Adrenal gland (tissue), 12 donors: Measurements from ENCODE around the gene BGN. TPM values are rescaled to one million over a fixed set of nuclear protein-coding genes. Genes with fewer than 3 reads are reported as not detected.

ENCODE experiments used
- DNase-seq, 7 donors: peaks; one replicate each; pipeline ENCODE4 v3.0.0-alpha.2; 2019 to 2020
- H3K27ac ChIP-seq, 5 donors: fragments of 200-600 bp; sonication (generic) in 4 of 5; 1 replicate in 3 of 5; 2 replicates in 2 of 5; pipeline versions ENCODE4 v1.5.1 to v1.8.0; 2016 to 2020; ENCODE audit warnings: mild to moderate bottlenecking in 1 of 5
- H3K27me3 ChIP-seq: fragments of 200-600 bp; 2 replicates; pipeline ENCODE4 v1.8.0; 2021
- H3K36me3 ChIP-seq, 2 donors: fragments of 200-600 bp; replicated peaks in 1 of 2; 1 replicate in 1 of 2; 2 replicates in 1 of 2; pipeline versions ENCODE4 v1.5.1 to v1.8.0; 2018 to 2022
- H3K4me1 ChIP-seq, 2 donors: fragments of 200-600 bp; replicated peaks in 1 of 2; 1 replicate in 1 of 2; 2 replicates in 1 of 2; pipeline versions ENCODE4 v1.5.1 to v1.8.0; 2018 to 2021
- H3K4me3 ChIP-seq, 4 donors: fragments of 200-600 bp; sonication (generic) in 3 of 4; one replicate each; pipeline ENCODE4 v1.5.1; 2016 to 2018
- H3K9me3 ChIP-seq, 3 donors: fragments of 200-600 bp; sonication (generic) in 1 of 3; replicated peaks in 1 of 3; 1 replicate in 2 of 3; 2 replicates in 1 of 3; pipeline versions ENCODE4 v1.5.1 to v1.8.0; 2016 to 2021
- POLR2A ChIP-seq, 2 donors: fragments of 450-650 bp; IDR thresholded peaks; one replicate each; pipeline ENCODE4 v1.6.1; 2017; ENCODE audit warnings: antibody characterized with exemption in 2 of 2, mild to moderate bottlenecking in 2 of 2, moderate library complexity in 1 of 2
- WGBS, 4 donors: extraction: QIAGEN DNeasy Blood & Tissue Kit in 2 of 4; methylation state at CpG; one replicate each; pipeline versions ENCODE4 v1.1.5 to v1.1.7; 2013 to 2017; 5-methylcytosine and 5-hydroxymethylcytosine counted together
- intact Hi-C, 2 donors: fragments of 100-400 bp; cut with DNase I; formaldehyde crosslinking; loops; one replicate each; pipeline versions ENCODE4 v1.14.1 to v1.15.0; 2022 to 2023
- polyA plus RNA-seq, 3 donors: library from polyadenylated mRNA; stranded (reverse); fragments of 200-250 nt in 2 of 3; fragments of 350-450 nt in 1 of 3; fragmentation: Illumina TruSeq in 1 of 3; extraction: RNeasy Lipid Tissue Mini Kit (QIAGEN cat#74804) in 1 of 3; gene quantifications; one replicate each; pipeline ENCODE4 v1.2.3, GENCODE V29; 2013 to 2014
- total RNA-seq, 9 donors: library from RNA; depleted of rRNA in 4 of 9; stranded (reverse); fragments of >200 nt in 4 of 9; fragments of 120-200 nt in 1 of 9; fragmentation: NEBNext Ultra II Directional in 1 of 9; extraction: Animal tissue kit (Norgen Biotek cat#: 25700) in 1 of 9; gene quantifications; one replicate each; pipeline versions ENCODE4 v1.1.0 to v1.2.4, GENCODE V29; 2013 to 2023
- TF ChIP-seq, protein P1 (sequence below), 6 experiments: fragments of 450-650 bp in 4 of 6; fragments of 200-600 bp in 2 of 6; sonication (generic) in 1 of 6; IDR thresholded peaks; 1 replicate in 5 of 6; 2 replicates in 1 of 6; pipeline versions ENCODE4 v1.5.1 to v1.8.0; 2016 to 2021; ENCODE audit warnings: antibody characterized with exemption in 6 of 6, mild to moderate bottlenecking in 2 of 6, moderate library complexity in 1 of 6
- donor health status: healthy with polysubstance abuse.
- donor health status: Bipolar disorder and iron deficiency.
- donor health status: DM: yes; HTN: yes; CAD: no.
- donor health status: DM: no; HTN: no; CAD: no.
- donor health status: DM: no; HTN: no; CAD: no.
- donor health status: DM: yes; HTN: yes; CAD: no.

Gene BGN
- total and polyA plus RNA-seq, 12 donors, result 18.9 to 598 (median 247) TPM

DNA sequence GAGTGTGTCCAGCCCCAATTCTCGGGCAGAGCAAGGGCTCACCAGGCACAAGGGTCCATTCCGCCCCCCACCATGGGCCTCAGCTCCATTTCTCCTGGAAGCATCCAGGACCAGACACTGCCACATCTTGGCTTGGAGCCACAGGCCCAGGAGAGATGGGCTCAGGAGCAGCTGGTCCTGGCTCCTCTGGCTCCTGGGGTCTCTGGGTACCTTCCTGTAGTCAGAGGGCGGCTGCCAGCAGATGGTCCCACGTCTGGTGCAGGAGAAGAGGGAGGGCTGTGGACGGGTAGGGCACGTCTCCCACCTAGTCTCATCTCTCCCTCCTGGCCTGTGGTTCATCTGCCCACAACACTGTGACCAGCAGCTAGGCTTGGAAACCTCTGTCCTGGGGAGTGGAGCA lies 30.7 kb downstream of the BGN start:
- WGBS, 4 donors, result 73 to 94% (median 90%) methylated on average over 6 of the region's 6 CpGs; no CpG with 5 or more reads in 1 of the 4 donors

DNA sequence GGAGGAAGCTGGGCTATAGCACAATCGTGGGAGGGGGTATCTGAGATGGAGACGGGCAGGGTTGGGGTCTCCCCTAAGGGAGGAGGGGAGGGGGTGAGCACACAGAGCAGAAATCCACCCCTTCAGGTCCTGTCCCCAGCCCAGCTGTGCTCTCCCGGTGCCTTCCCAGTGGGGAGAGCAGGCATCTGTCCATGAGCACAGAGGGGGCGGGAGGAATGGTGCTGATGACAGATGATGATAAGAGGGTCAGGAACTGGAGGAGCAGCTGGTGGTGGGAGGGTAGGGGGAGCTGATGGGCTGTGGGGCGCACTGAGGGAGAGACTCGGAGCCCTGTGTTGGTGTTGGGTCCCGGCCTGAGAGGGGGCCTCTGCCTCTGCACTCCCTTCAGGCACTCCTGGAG lies 31.3 kb downstream of the BGN start:
- no peak overlapping the region for H3K27ac ChIP-seq
- 55 to 83% (median 79%) methylated on average over 3 to 7 of the region's 7 CpGs for WGBS, 4 donors
- H3K36me3 ChIP-seq, result no peaks in the 10 kb centered on the region
- intact Hi-C loops, result no loop called here
- peaks cover 24% of the 10 kb centered on the region for H3K27me3 ChIP-seq
- H3K4me3 ChIP-seq, result no peak overlapping the region
- H3K9me3 ChIP-seq, result no peaks in the 10 kb centered on the region
- DNase-seq, result no peak
- TF ChIP-seq POLR2A (IDR thresholded peaks at IDR 0.05), result no peak
- TF ChIP-seq, protein P1, sequence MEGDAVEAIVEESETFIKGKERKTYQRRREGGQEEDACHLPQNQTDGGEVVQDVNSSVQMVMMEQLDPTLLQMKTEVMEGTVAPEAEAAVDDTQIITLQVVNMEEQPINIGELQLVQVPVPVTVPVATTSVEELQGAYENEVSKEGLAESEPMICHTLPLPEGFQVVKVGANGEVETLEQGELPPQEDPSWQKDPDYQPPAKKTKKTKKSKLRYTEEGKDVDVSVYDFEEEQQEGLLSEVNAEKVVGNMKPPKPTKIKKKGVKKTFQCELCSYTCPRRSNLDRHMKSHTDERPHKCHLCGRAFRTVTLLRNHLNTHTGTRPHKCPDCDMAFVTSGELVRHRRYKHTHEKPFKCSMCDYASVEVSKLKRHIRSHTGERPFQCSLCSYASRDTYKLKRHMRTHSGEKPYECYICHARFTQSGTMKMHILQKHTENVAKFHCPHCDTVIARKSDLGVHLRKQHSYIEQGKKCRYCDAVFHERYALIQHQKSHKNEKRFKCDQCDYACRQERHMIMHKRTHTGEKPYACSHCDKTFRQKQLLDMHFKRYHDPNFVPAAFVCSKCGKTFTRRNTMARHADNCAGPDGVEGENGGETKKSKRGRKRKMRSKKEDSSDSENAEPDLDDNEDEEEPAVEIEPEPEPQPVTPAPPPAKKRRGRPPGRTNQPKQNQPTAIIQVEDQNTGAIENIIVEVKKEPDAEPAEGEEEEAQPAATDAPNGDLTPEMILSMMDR (IDR thresholded peaks at IDR 0.05), result no peak
- H3K4me1 ChIP-seq, result no peaks in the 10 kb centered on the region

More for the DNA sequence above, 30.7 kb downstream of the BGN start:
- TF ChIP-seq, protein P1 (IDR thresholded peaks at IDR 0.05), result no peak
- no peak for TF ChIP-seq POLR2A (IDR thresholded peaks at IDR 0.05)
- intact Hi-C loops, result no loop called here
- no peak for DNase-seq
- no peak overlapping the region for H3K27ac ChIP-seq
- H3K36me3 ChIP-seq, result no peaks in the 10 kb centered on the region
- H3K4me1 ChIP-seq, result no peaks in the 10 kb centered on the region
- no peak overlapping the region for H3K4me3 ChIP-seq
- H3K27me3 ChIP-seq, result peaks cover 29% of the 10 kb centered on the region
- no peaks in the 10 kb centered on the region for H3K9me3 ChIP-seq

DNA sequence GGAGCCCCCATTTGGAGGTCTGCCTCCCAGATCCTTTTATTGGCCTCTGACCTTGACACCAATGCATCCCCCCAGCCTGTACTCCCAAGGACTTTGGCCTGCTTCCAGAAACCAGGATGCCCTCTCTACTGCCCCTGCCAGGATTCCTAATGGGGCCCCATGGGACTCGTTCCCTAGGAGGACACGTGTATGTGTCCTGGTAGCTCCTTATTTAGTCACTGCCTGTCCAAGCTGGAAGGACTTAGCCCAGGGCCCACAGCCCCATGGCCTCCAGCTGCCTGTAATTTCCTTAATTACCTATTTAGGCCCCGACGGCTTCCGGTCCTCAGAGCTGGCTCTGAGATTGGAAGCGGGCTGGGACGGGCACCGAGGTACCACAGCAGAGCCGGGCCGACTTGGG lies 32.0 kb downstream of the BGN start:
- 43 to 89% (median 71%) methylated on average over 2 to 10 of the region's 10 CpGs for WGBS, 4 donors
- H3K27ac ChIP-seq, result peak overlapping the region in 1 of 5 donors; percentile 3
- intact Hi-C loops, result no loop called here
- no peak for DNase-seq
- H3K4me3 ChIP-seq, result no peak overlapping the region
- H3K9me3 ChIP-seq, result no peaks in the 10 kb centered on the region
- H3K27me3 ChIP-seq, result peaks cover 20% of the 10 kb centered on the region
- TF ChIP-seq POLR2A (IDR thresholded peaks at IDR 0.05), result no peak
- TF ChIP-seq, protein P1 (IDR thresholded peaks at IDR 0.05), result no peak
- no peaks in the 10 kb centered on the region for H3K4me1 ChIP-seq
- no peaks in the 10 kb centered on the region for H3K36me3 ChIP-seq

DNA sequence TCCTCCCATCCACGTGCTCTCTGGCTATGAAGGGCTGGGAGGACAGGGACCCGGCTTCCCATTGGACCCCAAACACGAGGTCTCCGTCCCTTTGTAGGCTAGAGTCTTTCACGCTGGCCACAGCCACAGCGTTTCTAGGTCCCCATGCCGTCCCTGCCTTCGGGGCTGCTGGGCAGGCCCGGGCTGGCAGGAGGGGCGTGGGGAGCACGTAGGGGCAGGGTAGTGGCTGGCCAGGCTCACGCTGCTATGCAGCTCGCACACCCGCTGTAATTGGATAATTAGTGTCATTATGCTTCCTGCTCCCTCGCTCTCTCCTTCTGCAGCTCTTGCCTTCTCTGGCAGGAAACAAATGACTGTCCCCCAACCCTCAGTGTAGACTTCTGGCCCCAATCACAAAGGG lies 32.4 kb downstream of the BGN start:
- TF ChIP-seq, protein P1 (IDR thresholded peaks at IDR 0.05), result no peak
- no peak for TF ChIP-seq POLR2A (IDR thresholded peaks at IDR 0.05)
- no peak for DNase-seq
- Histone ChIP-seq H3K36me3 (no peaks in the 10 kb centered on the region), H3K27me3 (peaks cover 16% of the 10 kb centered on the region), H3K4me3 (no peak overlapping the region), H3K4me1 (no peaks in the 10 kb centered on the region), H3K27ac (peak overlapping the region in 2 of 5 donors; percentile 3 to 5), H3K9me3 (no peaks in the 10 kb centered on the region)
- intact Hi-C loops, result no loop called here
- 60 to 86% (median 69%) methylated on average over 1 to 15 of the region's 15 CpGs for WGBS, 4 donors
